ENCODE measurements around the gene NTM. TPM values are rescaled to one million over a fixed set of nuclear protein-coding genes. Genes with fewer than 3 reads are reported as not detected.
A peak's percentile ranks its signal among the peaks of the same experiment; 100 is the strongest.

The NTM gene
- polyA plus RNA-seq, 1 donor from 2014 or later: 39.4 TPM

GRCh38 chr11:131906963-131907362 is 536.5 kb downstream of the NTM start:
- no peak overlapping the region for H2AFZ ChIP-seq (ENCODE audit: low read depth, low read length)
- peaks cover 1% of the 10 kb centered on the region for H3K79me2 ChIP-seq (replicated peaks; ENCODE audit: insufficient read depth, low read length)
- no peaks in the 10 kb centered on the region for H3K9me2 ChIP-seq (ENCODE audit: insufficient read depth, low read length)
- no peaks in the 10 kb centered on the region for H3K27me3 ChIP-seq (ENCODE audit: insufficient read depth, low read depth, low read length)
- no peaks in the 10 kb centered on the region for H3K9me3 ChIP-seq (ENCODE audit: low read length)
- peak overlapping the region; percentile 7 for H3K9ac ChIP-seq (ENCODE audit: low read length)
- H3F3A ChIP-seq (ENCODE audit: insufficient read depth, low read length, poor library complexity, severe bottlenecking): peaks cover 4% of the 10 kb centered on the region
- no peak for TF ChIP-seq MXI1 (conservative IDR thresholded peaks at IDR 0.05; ENCODE audit: poor library complexity, severe bottlenecking)
- peak; percentile 59 for TF ChIP-seq RAD21 (conservative IDR thresholded peaks at IDR 0.05)
- peak; percentile 63 for TF ChIP-seq SMC3 (conservative IDR thresholded peaks at IDR 0.05; ENCODE audit: poor library complexity)
- TF ChIP-seq EP300 (conservative IDR thresholded peaks at IDR 0.05; ENCODE audit: poor library complexity, severe bottlenecking): no peak
- peak; percentile 51 for TF ChIP-seq CTCF (IDR thresholded peaks at IDR 0.05; ENCODE audit: poor library complexity, severe bottlenecking)
- no peaks in the 10 kb centered on the region for H3K36me3 ChIP-seq (ENCODE audit: insufficient read depth, low read length)
- no peak overlapping the region for H3K4me2 ChIP-seq (ENCODE audit: low read length)
- H3K4me3 ChIP-seq (ENCODE audit: low read length): peak overlapping the region; percentile 7
- no peaks in the 10 kb centered on the region for H4K20me1 ChIP-seq (ENCODE audit: insufficient read depth)
- H3K27ac ChIP-seq (ENCODE audit: low read length): peak overlapping the region; percentile 4

- Histone ChIP-seq H3K4me2 (ENCODE audit: low read length) (no peak overlapping the region), H3K27me3 (ENCODE audit: insufficient read depth, low read depth, low read length) (no peaks in the 10 kb centered on the region), H3K36me3 (ENCODE audit: insufficient read depth, low read length) (no peaks in the 10 kb centered on the region), H3K4me3 (ENCODE audit: low read length) (peak overlapping the region; percentile 7), H3K79me2 (replicated peaks; ENCODE audit: insufficient read depth, low read length) (peaks cover 6% of the 10 kb centered on the region), H3F3A (ENCODE audit: insufficient read depth, low read length, poor library complexity, severe bottlenecking) (peaks cover 5% of the 10 kb centered on the region), H3K9me2 (ENCODE audit: insufficient read depth, low read length) (no peaks in the 10 kb centered on the region), H3K27ac (ENCODE audit: low read length) (peak overlapping the region; percentile 4), H3K9ac (ENCODE audit: low read length) (no peak overlapping the region), H4K20me1 (ENCODE audit: insufficient read depth) (no peaks in the 10 kb centered on the region), H2AFZ (ENCODE audit: low read depth, low read length) (no peak overlapping the region), H3K9me3 (ENCODE audit: low read length) (no peaks in the 10 kb centered on the region)
- TF ChIP-seq SMC3 (conservative IDR thresholded peaks at IDR 0.05; ENCODE audit: poor library complexity) (peak; percentile 51), RAD21 (conservative IDR thresholded peaks at IDR 0.05) (no peak), EP300 (conservative IDR thresholded peaks at IDR 0.05; ENCODE audit: poor library complexity, severe bottlenecking) (peak; percentile 91), POLR2AphosphoS5 (IDR thresholded peaks at IDR 0.05) (peak; percentile 76), REST (IDR thresholded peaks at IDR 0.05; ENCODE audit: borderline replicate concordance) (peak; percentile 44)
These were observed 537.0 kb downstream of the NTM start for GRCh38 chr11:131907371-131907770.

- Histone ChIP-seq H3K9me2 (ENCODE audit: insufficient read depth, low read length) (no peaks in the 10 kb centered on the region), H3K36me3 (ENCODE audit: insufficient read depth, low read length) (no peaks in the 10 kb centered on the region), H3K79me2 (replicated peaks; ENCODE audit: insufficient read depth, low read length) (peaks cover 15% of the 10 kb centered on the region), H3F3A (ENCODE audit: insufficient read depth, low read length, poor library complexity, severe bottlenecking) (peaks cover 7% of the 10 kb centered on the region), H3K27ac (ENCODE audit: low read length) (no peak overlapping the region), H3K4me2 (ENCODE audit: low read length) (no peak overlapping the region), H3K9ac (ENCODE audit: low read length) (no peak overlapping the region), H2AFZ (ENCODE audit: low read depth, low read length) (no peak overlapping the region), H4K20me1 (ENCODE audit: insufficient read depth) (no peaks in the 10 kb centered on the region), H3K27me3 (ENCODE audit: insufficient read depth, low read depth, low read length) (no peaks in the 10 kb centered on the region), H3K4me3 (ENCODE audit: low read length) (no peak overlapping the region), H3K9me3 (ENCODE audit: low read length) (no peaks in the 10 kb centered on the region)
- TF ChIP-seq TAF1 (IDR thresholded peaks at IDR 0.05; ENCODE audit: low read depth) (no peak), EP300 (conservative IDR thresholded peaks at IDR 0.05; ENCODE audit: poor library complexity, severe bottlenecking) (no peak), MXI1 (conservative IDR thresholded peaks at IDR 0.05; ENCODE audit: poor library complexity, severe bottlenecking) (no peak), EZH2 (IDR thresholded peaks at IDR 0.05; ENCODE audit: borderline replicate concordance, insufficient read depth, low read length, poor library complexity, severe bottlenecking) (no peak), RAD21 (conservative IDR thresholded peaks at IDR 0.05) (no peak), POLR2AphosphoS5 (IDR thresholded peaks at IDR 0.05) (no peak), CTCF (IDR thresholded peaks at IDR 0.05; ENCODE audit: poor library complexity, severe bottlenecking) (no peak), REST (IDR thresholded peaks at IDR 0.05; ENCODE audit: borderline replicate concordance) (no peak), SMC3 (conservative IDR thresholded peaks at IDR 0.05; ENCODE audit: poor library complexity) (no peak)
These were observed 537.9 kb downstream of the NTM start for GRCh38 chr11:131908316-131908715.

Measured in neural cell (in vitro differentiated cells).